Measurements from ENCODE around the gene DCLRE1B. TPM values are rescaled to one million over a fixed set of nuclear protein-coding genes. Genes with fewer than 3 reads are reported as not detected.

DCLRE1B gene
- total RNA-seq, 1 donor from 2014 or later, result 3.7 TPM

GRCh38 chr1:113868387-113869083 lies 36.6 kb upstream of the DCLRE1B start:
- H3K4me1 ChIP-seq (ENCODE audit: control insufficient read depth in 3 of 3, insufficient read depth in 3 of 3, low read length in 3 of 3), result no peaks in the 10 kb centered on the region
- no peak overlapping the region for H3K4me3 ChIP-seq (ENCODE audit: low read length in 3 of 3)
- H3K27me3 ChIP-seq (ENCODE audit: control insufficient read depth in 3 of 3, insufficient read depth in 3 of 3, low read length in 3 of 3), result no peaks in the 10 kb centered on the region
- H3K27ac ChIP-seq (ENCODE audit: low read depth, low read length), result no peak overlapping the region
- no peak overlapping the region for H3K9ac ChIP-seq (ENCODE audit: low read depth in 1 of 3, low read length in 3 of 3)
- no peaks in the 10 kb centered on the region for H3K9me3 ChIP-seq (ENCODE audit: control insufficient read depth in 3 of 3, low read length in 3 of 3)
- H3K36me3 ChIP-seq (ENCODE audit: control insufficient read depth in 3 of 3, insufficient read depth in 3 of 3, low read length in 3 of 3), result no peaks in the 10 kb centered on the region

GRCh38 chr1:113870778-113871177 lies 34.3 kb upstream of the DCLRE1B start:
- Histone ChIP-seq H3K4me3 (ENCODE audit: low read length in 3 of 3) (no peak overlapping the region), H3K27me3 (ENCODE audit: control insufficient read depth in 3 of 3, insufficient read depth in 3 of 3, low read length in 3 of 3) (no peaks in the 10 kb centered on the region), H3K36me3 (ENCODE audit: control insufficient read depth in 3 of 3, insufficient read depth in 3 of 3, low read length in 3 of 3) (no peaks in the 10 kb centered on the region), H3K27ac (ENCODE audit: low read depth, low read length) (no peak overlapping the region), H3K4me1 (ENCODE audit: control insufficient read depth in 3 of 3, insufficient read depth in 3 of 3, low read length in 3 of 3) (no peaks in the 10 kb centered on the region), H3K9ac (ENCODE audit: low read depth in 1 of 3, low read length in 3 of 3) (no peak overlapping the region), H3K9me3 (ENCODE audit: control insufficient read depth in 3 of 3, low read length in 3 of 3) (no peaks in the 10 kb centered on the region)

- H3K27ac ChIP-seq (ENCODE audit: low read depth, low read length), result peak within 1 kb of the TSS; percentile 36
- H3K36me3 ChIP-seq (ENCODE audit: control insufficient read depth in 3 of 3, insufficient read depth in 3 of 3, low read length in 3 of 3), result no peaks in the 10 kb centered on the region
- H3K9ac ChIP-seq (ENCODE audit: low read depth in 1 of 3, low read length in 3 of 3), result no peak within 1 kb of the TSS
- no peak within 1 kb of the TSS for H3K4me3 ChIP-seq (ENCODE audit: low read length in 3 of 3)
- H3K4me1 ChIP-seq (ENCODE audit: control insufficient read depth in 3 of 3, insufficient read depth in 3 of 3, low read length in 3 of 3), result no peaks in the 10 kb centered on the region
- H3K27me3 ChIP-seq (ENCODE audit: control insufficient read depth in 3 of 3, insufficient read depth in 3 of 3, low read length in 3 of 3), result no peaks in the 10 kb centered on the region
- no peaks in the 10 kb centered on the region for H3K9me3 ChIP-seq (ENCODE audit: control insufficient read depth in 3 of 3, low read length in 3 of 3)
Observed at GRCh38 chr1:113871597-113872113, 33.5 kb upstream of the DCLRE1B start, which contains the start of gene PTPN22. TSS of gene PTPN22 (minus strand) at chr1:113871712.

- no peak overlapping the region for H3K4me3 ChIP-seq (ENCODE audit: low read length in 3 of 3)
- no peaks in the 10 kb centered on the region for H3K27me3 ChIP-seq (ENCODE audit: control insufficient read depth in 3 of 3, insufficient read depth in 3 of 3, low read length in 3 of 3)
- H3K4me1 ChIP-seq (ENCODE audit: control insufficient read depth in 3 of 3, insufficient read depth in 3 of 3, low read length in 3 of 3), result no peaks in the 10 kb centered on the region
- H3K27ac ChIP-seq (ENCODE audit: low read depth, low read length), result peak overlapping the region; percentile 36
- no peaks in the 10 kb centered on the region for H3K9me3 ChIP-seq (ENCODE audit: control insufficient read depth in 3 of 3, low read length in 3 of 3)
- H3K36me3 ChIP-seq (ENCODE audit: control insufficient read depth in 3 of 3, insufficient read depth in 3 of 3, low read length in 3 of 3), result no peaks in the 10 kb centered on the region
- no peak overlapping the region for H3K9ac ChIP-seq (ENCODE audit: low read depth in 1 of 3, low read length in 3 of 3)
Observed at GRCh38 chr1:113872219-113872935, 32.7 kb upstream of the DCLRE1B start.

GRCh38 chr1:113874012-113874879 lies 30.9 kb upstream of the DCLRE1B start:
- no peaks in the 10 kb centered on the region for H3K9me3 ChIP-seq (ENCODE audit: control insufficient read depth in 3 of 3, low read length in 3 of 3)
- no peak overlapping the region for H3K9ac ChIP-seq (ENCODE audit: low read depth in 1 of 3, low read length in 3 of 3)

GRCh38 chr1:113875714-113876113 lies 29.4 kb upstream of the DCLRE1B start:
- Histone ChIP-seq H3K4me1 (ENCODE audit: control insufficient read depth in 3 of 3, insufficient read depth in 3 of 3, low read length in 3 of 3) (no peaks in the 10 kb centered on the region), H3K9me3 (ENCODE audit: control insufficient read depth in 3 of 3, low read length in 3 of 3) (no peaks in the 10 kb centered on the region), H3K27me3 (ENCODE audit: control insufficient read depth in 3 of 3, insufficient read depth in 3 of 3, low read length in 3 of 3) (no peaks in the 10 kb centered on the region), H3K36me3 (ENCODE audit: control insufficient read depth in 3 of 3, insufficient read depth in 3 of 3, low read length in 3 of 3) (no peaks in the 10 kb centered on the region), H3K9ac (ENCODE audit: low read depth in 1 of 3, low read length in 3 of 3) (no peak overlapping the region), H3K27ac (ENCODE audit: low read depth, low read length) (no peak overlapping the region), H3K4me3 (ENCODE audit: low read length in 3 of 3) (no peak overlapping the region)

More at GRCh38 chr1:113874012-113874879, 30.9 kb upstream of the DCLRE1B start:
- Histone ChIP-seq H3K4me3 (ENCODE audit: low read length in 3 of 3) (no peak overlapping the region), H3K4me1 (ENCODE audit: control insufficient read depth in 3 of 3, insufficient read depth in 3 of 3, low read length in 3 of 3) (no peaks in the 10 kb centered on the region), H3K27ac (ENCODE audit: low read depth, low read length) (no peak overlapping the region), H3K27me3 (ENCODE audit: control insufficient read depth in 3 of 3, insufficient read depth in 3 of 3, low read length in 3 of 3) (no peaks in the 10 kb centered on the region), H3K36me3 (ENCODE audit: control insufficient read depth in 3 of 3, insufficient read depth in 3 of 3, low read length in 3 of 3) (no peaks in the 10 kb centered on the region)

GRCh38 chr1:113876176-113876575 lies 28.9 kb upstream of the DCLRE1B start:
- H3K27me3 ChIP-seq (ENCODE audit: control insufficient read depth in 3 of 3, insufficient read depth in 3 of 3, low read length in 3 of 3), result no peaks in the 10 kb centered on the region
- H3K27ac ChIP-seq (ENCODE audit: low read depth, low read length), result no peak overlapping the region
- no peaks in the 10 kb centered on the region for H3K36me3 ChIP-seq (ENCODE audit: control insufficient read depth in 3 of 3, insufficient read depth in 3 of 3, low read length in 3 of 3)
- no peaks in the 10 kb centered on the region for H3K9me3 ChIP-seq (ENCODE audit: control insufficient read depth in 3 of 3, low read length in 3 of 3)
- H3K4me1 ChIP-seq (ENCODE audit: control insufficient read depth in 3 of 3, insufficient read depth in 3 of 3, low read length in 3 of 3), result peaks cover 0 to under 1% (median 0%) of the 10 kb centered on the region in 3 donors
- no peak overlapping the region for H3K4me3 ChIP-seq (ENCODE audit: low read length in 3 of 3)
- H3K9ac ChIP-seq (ENCODE audit: low read depth in 1 of 3, low read length in 3 of 3), result no peak overlapping the region

- H3K27me3 ChIP-seq (ENCODE audit: control insufficient read depth in 3 of 3, insufficient read depth in 3 of 3, low read length in 3 of 3), result no peaks in the 10 kb centered on the region
- no peaks in the 10 kb centered on the region for H3K9me3 ChIP-seq (ENCODE audit: control insufficient read depth in 3 of 3, low read length in 3 of 3)
- no peaks in the 10 kb centered on the region for H3K36me3 ChIP-seq (ENCODE audit: control insufficient read depth in 3 of 3, insufficient read depth in 3 of 3, low read length in 3 of 3)
- H3K9ac ChIP-seq (ENCODE audit: low read depth in 1 of 3, low read length in 3 of 3), result no peak overlapping the region
- no peak overlapping the region for H3K27ac ChIP-seq (ENCODE audit: low read depth, low read length)
- peaks cover 8 to 9% (median 9%) of the 10 kb centered on the region in 3 donors for H3K4me1 ChIP-seq (ENCODE audit: control insufficient read depth in 3 of 3, insufficient read depth in 3 of 3, low read length in 3 of 3)
- no peak overlapping the region for H3K4me3 ChIP-seq (ENCODE audit: low read length in 3 of 3)
Observed at GRCh38 chr1:113879739-113880038, 25.4 kb upstream of the DCLRE1B start.

- H3K4me1 ChIP-seq (ENCODE audit: control insufficient read depth in 3 of 3, insufficient read depth in 3 of 3, low read length in 3 of 3), result peaks cover 8 to 9% (median 9%) of the 10 kb centered on the region in 3 donors
- no peaks in the 10 kb centered on the region for H3K27me3 ChIP-seq (ENCODE audit: control insufficient read depth in 3 of 3, insufficient read depth in 3 of 3, low read length in 3 of 3)
- H3K36me3 ChIP-seq (ENCODE audit: control insufficient read depth in 3 of 3, insufficient read depth in 3 of 3, low read length in 3 of 3), result no peaks in the 10 kb centered on the region
- H3K27ac ChIP-seq (ENCODE audit: low read depth, low read length), result peak overlapping the region; percentile 21
- H3K9ac ChIP-seq (ENCODE audit: low read depth in 1 of 3, low read length in 3 of 3), result no peak overlapping the region
- no peaks in the 10 kb centered on the region for H3K9me3 ChIP-seq (ENCODE audit: control insufficient read depth in 3 of 3, low read length in 3 of 3)
- H3K4me3 ChIP-seq (ENCODE audit: low read length in 3 of 3), result no peak overlapping the region
Observed at GRCh38 chr1:113881661-113882060, 23.5 kb upstream of the DCLRE1B start.

Measured in skeletal muscle tissue (tissue), 4 donors.